K562 (cell line): ENCODE results near the gene CDKN2C. TPM values are rescaled to one million over a fixed set of nuclear protein-coding genes. Genes with fewer than 3 reads are reported as not detected.

Experiments
- ESRRA ChIP-seq: fragments of 450-650 bp; IDR thresholded peaks from 2 replicates; pipeline ENCODE4 v1.6.1; 2014; ENCODE audit warnings: low read depth, mild to moderate bottlenecking, moderate library complexity, borderline replicate concordance
- FOXJ2 ChIP-seq: fragments of 200-800 bp; sonication (Bioruptor generic); IDR thresholded peaks from 2 replicates; pipeline ENCODE4 v1.6.1; 2016; ENCODE audit warnings: missing genetic modification characterization, missing compliant biosample characterization
- KLF6 ChIP-seq: fragments of 250-450 bp; sonication (Bioruptor Pico); IDR thresholded peaks from 2 replicates; pipeline ENCODE4 v1.4.0; 2020; ENCODE audit warnings: mild to moderate bottlenecking, moderate library complexity, borderline replicate concordance
- NR1H2 ChIP-seq: sonication (generic); formaldehyde crosslinking; IDR thresholded peaks from 2 replicates; pipeline ENCODE4 v1.4.0; 2020; ENCODE audit warnings: mild to moderate bottlenecking, missing genetic modification reagents
- STAG1 ChIP-seq: sonication (generic); formaldehyde crosslinking; IDR thresholded peaks from 2 replicates; pipeline ENCODE4 v1.5.0; 2020; ENCODE audit warnings: missing genetic modification reagents, borderline replicate concordance
- TEAD4 ChIP-seq, 2 experiments: sonication (generic) in 1 of 2; formaldehyde crosslinking in 1 of 2; IDR thresholded peaks; 2 replicates each; pipeline versions ENCODE4 v1.6.1 to v1.8.0; 2012 to 2022; ENCODE audit warnings: borderline replicate concordance in 1 of 2, inconsistent platforms in 1 of 2, low read length in 1 of 2, mild to moderate bottlenecking in 1 of 2, missing genetic modification reagents in 1 of 2
- THAP12 ChIP-seq: fragments of 250-450 bp; sonication (Bioruptor Pico); IDR thresholded peaks from 2 replicates; pipeline ENCODE4 v1.9.0; 2021; ENCODE audit warnings: mild to moderate bottlenecking, inconsistent platforms
- ZFP30 ChIP-seq: fragments of 250-450 bp; sonication (Bioruptor Pico); IDR thresholded peaks from 2 replicates; pipeline ENCODE4 v1.8.0; 2022; ENCODE audit warnings: moderate library complexity, mild to moderate bottlenecking, inconsistent platforms, borderline replicate concordance
- ZNF217 ChIP-seq: sonication (generic); formaldehyde crosslinking; IDR thresholded peaks from 2 replicates; pipeline ENCODE4 v1.8.0; 2022; ENCODE audit warnings: mild to moderate bottlenecking, missing genetic modification reagents
- ZNF431 ChIP-seq: sonication (generic); formaldehyde crosslinking; IDR thresholded peaks from 2 replicates; pipeline ENCODE4 v1.8.0; 2022; ENCODE audit warnings: mild to moderate bottlenecking, missing genetic modification reagents
- ZNF507 ChIP-seq: conservative IDR thresholded peaks from 2 replicates; pipeline ENCODE4 v1.6.1; 2017; ENCODE audit warnings: missing genetic modification characterization, missing compliant biosample characterization
- ZNF518B ChIP-seq: fragments of 250-450 bp; sonication (Bioruptor Pico); IDR thresholded peaks from 2 replicates; pipeline ENCODE4 v1.5.0; 2021; ENCODE audit warnings: mild to moderate bottlenecking, moderate library complexity
- ZNF589 ChIP-seq: fragments of 200-800 bp; sonication (Bioruptor generic); IDR thresholded peaks from 2 replicates; pipeline ENCODE4 v1.6.1; 2016; ENCODE audit warnings: low read depth, missing genetic modification characterization, missing compliant biosample characterization
- polyA plus RNA-seq, 8 experiments: library from polyadenylated mRNA; depleted of rRNA in 4 of 8; stranded (reverse) in 5 of 8; unstranded in 3 of 8; fragments of >200 nt; fragmentation: Nextera tagmentation in 2 of 8; fragmentation: Illumina TruSeq in 1 of 8; extraction: Ambion mirVana in 2 of 8; extraction: Trizol in 1 of 8; gene quantifications; 2 replicates each; pipeline versions ENCODE4 v1.2.1 to v1.2.3, GENCODE V29; 2011 to 2014; ENCODE audit warnings: inconsistent platforms in 1 of 8, missing spikeins in 1 of 8
- total RNA-seq, 7 experiments: library from RNA; depleted of rRNA in 6 of 7; stranded (reverse); fragments of >200 nt in 6 of 7; fragmentation: Illumina TruSeq in 2 of 7; extraction: Trizol in 2 of 7; gene quantifications; 2 replicates each; pipeline versions ENCODE4 v1.2.1 to v1.2.3, GENCODE V29; 2011 to 2021; ENCODE audit warnings: low replicate concordance in 1 of 7
- TF ChIP-seq, protein P1 (sequence below): IDR thresholded peaks from 2 replicates; pipeline ENCODE4 v1.6.1; 2011; ENCODE audit warnings: borderline replicate concordance, low read depth, mild to moderate bottlenecking, moderate library complexity, low read length; ENCODE audit not compliant: insufficient read depth, poor library complexity, severe bottlenecking
- TF ChIP-seq, protein P2 (sequence below): fragments of 450-650 bp; IDR thresholded peaks from 2 replicates; pipeline ENCODE4 v1.6.1; 2016; ENCODE audit warnings: antibody characterized with exemption

The CDKN2C gene
- total and polyA plus RNA-seq, 9 of the 15 experiments (the other 6 are each of a cell fraction or from before 2014, with no cell fraction given), result 11.9 to 74.3 (median 45.9) TPM

DNA sequence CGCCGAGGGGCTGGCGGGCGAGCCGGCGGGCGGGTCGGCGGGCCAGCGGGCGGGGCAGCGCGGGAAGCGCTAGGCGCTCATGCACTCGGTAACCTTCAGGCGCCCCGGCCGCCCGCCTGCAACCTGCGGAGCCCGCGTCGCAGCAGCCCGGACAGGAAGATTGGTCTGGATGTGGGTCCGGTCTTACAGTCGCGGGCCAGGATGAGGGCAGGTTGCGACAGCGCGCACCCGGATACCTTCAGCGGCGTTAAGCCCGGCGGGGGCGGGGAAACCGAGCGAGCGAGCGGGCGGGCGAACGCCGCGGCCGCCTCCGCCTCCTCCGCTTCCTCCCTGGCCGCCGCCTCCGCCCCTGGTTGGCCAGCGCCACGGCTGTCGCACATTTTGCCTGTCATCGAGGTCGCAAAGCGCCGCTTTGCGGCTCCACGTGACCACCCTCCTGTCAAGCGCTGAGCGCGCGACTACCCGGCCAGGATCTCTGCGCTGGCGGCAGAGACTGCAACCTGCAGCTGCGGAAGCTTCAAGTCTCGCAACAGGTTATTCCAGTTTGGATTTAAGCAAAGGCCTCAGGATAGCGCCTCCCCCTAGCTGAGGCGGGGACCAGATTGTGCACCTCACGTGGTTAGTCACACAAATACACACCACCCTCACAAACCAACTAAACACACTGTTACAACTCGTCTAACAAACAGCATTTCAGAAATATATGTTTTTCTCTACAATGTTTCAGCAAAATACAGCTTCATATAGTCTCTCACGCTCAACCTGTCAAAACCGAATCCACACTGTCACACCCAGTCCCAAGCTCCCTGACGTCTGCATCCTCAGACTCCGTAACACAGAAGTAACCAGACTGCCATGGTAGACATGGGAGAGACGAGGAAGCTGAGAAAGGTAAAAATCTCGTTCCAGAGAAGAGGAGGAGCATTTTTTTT, 9.9 kb upstream of the CDKN2C start, which contains the start of gene FAF1 (continued):
- TF ChIP-seq STAG1 (CRISPR knock-in tag), result no peak
- TF ChIP-seq ZNF589 (CRISPR knock-in tag), result no peak
- TF ChIP-seq TEAD4 (IDR thresholded peaks at IDR 0.05; ENCODE audit: low read length), result peak; percentile 84
- no peak for TF ChIP-seq TEAD4 (CRISPR knock-in tag; IDR thresholded peaks at IDR 0.05; ENCODE audit: borderline replicate concordance)
- TF ChIP-seq ZNF507 (tag), result no peak
- TF ChIP-seq FOXJ2 (tag), result peak; percentile 54; the same call in 1 of the 2 replicates
- TF ChIP-seq, protein P1, sequence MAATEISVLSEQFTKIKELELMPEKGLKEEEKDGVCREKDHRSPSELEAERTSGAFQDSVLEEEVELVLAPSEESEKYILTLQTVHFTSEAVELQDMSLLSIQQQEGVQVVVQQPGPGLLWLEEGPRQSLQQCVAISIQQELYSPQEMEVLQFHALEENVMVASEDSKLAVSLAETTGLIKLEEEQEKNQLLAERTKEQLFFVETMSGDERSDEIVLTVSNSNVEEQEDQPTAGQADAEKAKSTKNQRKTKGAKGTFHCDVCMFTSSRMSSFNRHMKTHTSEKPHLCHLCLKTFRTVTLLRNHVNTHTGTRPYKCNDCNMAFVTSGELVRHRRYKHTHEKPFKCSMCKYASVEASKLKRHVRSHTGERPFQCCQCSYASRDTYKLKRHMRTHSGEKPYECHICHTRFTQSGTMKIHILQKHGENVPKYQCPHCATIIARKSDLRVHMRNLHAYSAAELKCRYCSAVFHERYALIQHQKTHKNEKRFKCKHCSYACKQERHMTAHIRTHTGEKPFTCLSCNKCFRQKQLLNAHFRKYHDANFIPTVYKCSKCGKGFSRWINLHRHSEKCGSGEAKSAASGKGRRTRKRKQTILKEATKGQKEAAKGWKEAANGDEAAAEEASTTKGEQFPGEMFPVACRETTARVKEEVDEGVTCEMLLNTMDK, result peak; percentile 1
- TF ChIP-seq ZNF518B (CRISPR knock-in tag), result no peak
- TF ChIP-seq THAP12 (CRISPR knock-in tag), result peak; percentile 90
- 0 out of 2 replicates have a peak, but pooled peaks have one; percentile 83 for TF ChIP-seq NR1H2 (CRISPR knock-in tag)
- TF ChIP-seq ZNF217, result no peak
- 0 out of 2 replicates have a peak, but pooled peaks have one; percentile 27 for TF ChIP-seq KLF6 (CRISPR knock-in tag)
- TF ChIP-seq ZNF431, result no peak; the same call in 1 of the 2 replicates
- TF ChIP-seq, protein P2, sequence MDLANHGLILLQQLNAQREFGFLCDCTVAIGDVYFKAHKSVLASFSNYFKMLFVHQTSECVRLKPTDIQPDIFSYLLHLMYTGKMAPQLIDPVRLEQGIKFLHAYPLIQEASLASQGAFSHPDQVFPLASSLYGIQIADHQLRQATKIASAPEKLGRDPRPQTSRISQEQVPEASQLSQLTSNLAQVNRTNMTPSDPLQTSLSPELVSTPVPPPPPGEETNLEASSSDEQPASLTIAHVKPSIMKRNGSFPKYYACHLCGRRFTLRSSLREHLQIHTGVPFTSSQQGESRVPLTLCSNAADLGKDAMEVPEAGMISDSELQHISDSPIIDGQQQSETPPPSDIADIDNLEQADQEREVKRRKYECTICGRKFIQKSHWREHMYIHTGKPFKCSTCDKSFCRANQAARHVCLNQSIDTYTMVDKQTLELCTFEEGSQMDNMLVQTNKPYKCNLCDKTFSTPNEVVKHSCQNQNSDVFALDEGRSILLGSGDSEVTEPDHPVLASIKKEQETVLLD, result no peak
- TF ChIP-seq ZFP30 (CRISPR knock-in tag), result no peak
- peak; percentile 92 for TF ChIP-seq ESRRA
